ENCODE data around the gene PTGES2. TPM values are rescaled to one million over a fixed set of nuclear protein-coding genes. Genes with fewer than 3 reads are reported as not detected.

The PTGES2 gene
- total RNA-seq, 2 donors from 2014 or later, result 23.5 to 27.5 TPM

- Mint-ChIP-seq H3K4me1 (ENCODE audit: low read depth) (peaks cover 32% of the 10 kb centered on the region), H3K4me3 (peak overlapping the region; percentile 28 to 55), H3K27me3 (ENCODE audit: low read depth) (no peaks in the 10 kb centered on the region), H3K27ac (peak overlapping the region; percentile 43), H3K36me3 (ENCODE audit: insufficient read depth in 2 of 2) (no peaks in the 10 kb centered on the region), H3K9me3 (no peaks in the 10 kb centered on the region)
- DNase-seq, result peak; percentile 52 to 55
- no peak for ATAC-seq (replicated peaks in 1 of 2)
Observed at GRCh38 chr9:128124873-128125579, 2.5 kb downstream of the PTGES2 start.

DNA sequence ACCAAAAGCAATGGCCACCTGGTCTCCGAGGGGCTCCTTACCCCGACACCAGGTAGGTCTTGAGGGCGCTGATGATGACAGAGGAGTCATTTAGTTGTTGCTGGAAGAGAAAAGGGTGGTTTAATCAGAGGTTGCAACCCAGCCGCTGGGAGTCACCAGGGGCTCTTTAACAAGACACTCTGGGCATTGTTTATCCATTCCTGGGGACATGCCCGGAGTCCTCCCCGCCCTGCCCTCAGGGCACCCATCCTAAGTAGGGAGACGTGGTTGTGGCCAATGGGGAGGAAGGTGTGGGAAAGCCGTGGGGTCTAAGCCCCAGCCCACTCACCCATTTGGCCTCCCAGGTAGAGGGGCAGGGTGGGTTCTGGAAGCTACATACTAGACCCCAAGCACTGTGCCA, 3.1 kb downstream of the PTGES2 start:
- Mint-ChIP-seq H3K9me3 (no peaks in the 10 kb centered on the region), H3K27ac (no peak overlapping the region), H3K4me1 (ENCODE audit: low read depth) (peaks cover 31% of the 10 kb centered on the region), H3K27me3 (ENCODE audit: low read depth) (no peaks in the 10 kb centered on the region), H3K4me3 (no peak overlapping the region), H3K36me3 (ENCODE audit: insufficient read depth in 2 of 2) (no peaks in the 10 kb centered on the region)
- no peak for ATAC-seq (replicated peaks in 1 of 2)
- no peak for DNase-seq

DNA sequence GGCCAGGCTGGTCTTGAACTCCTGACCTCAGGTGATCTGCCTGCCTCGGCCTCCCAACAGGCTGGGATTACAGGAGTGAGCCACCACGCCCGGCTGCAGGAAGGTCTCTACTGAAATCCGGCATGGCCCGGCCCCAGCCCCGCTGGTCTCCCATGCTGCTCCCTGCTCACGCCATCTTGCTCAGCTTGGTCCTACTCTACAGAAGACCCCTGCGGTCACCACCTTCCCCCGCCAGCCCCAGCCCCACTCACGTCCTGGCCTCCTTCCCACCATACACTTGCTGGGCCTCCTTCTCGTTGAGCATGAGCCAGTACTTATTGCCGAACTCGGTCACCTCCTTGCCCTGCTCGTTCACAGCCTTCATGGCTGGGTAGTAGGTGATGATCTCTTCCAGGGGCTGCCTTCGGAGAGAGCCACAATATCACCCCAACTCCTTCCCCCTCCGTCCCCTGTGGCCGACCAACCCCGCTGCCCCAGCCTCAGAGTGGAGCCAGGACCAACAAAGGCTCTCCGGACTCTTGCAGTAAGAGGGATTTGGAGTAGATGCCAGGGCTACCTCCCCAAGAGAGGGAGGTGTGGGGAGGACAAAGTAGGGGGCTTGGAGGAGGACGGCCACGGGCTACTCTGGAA, 4.0 kb downstream of the PTGES2 start:
- no peak overlapping the region for H3K4me3 Mint-ChIP-seq
- H3K36me3 Mint-ChIP-seq (ENCODE audit: insufficient read depth in 2 of 2), result no peaks in the 10 kb centered on the region
- DNase-seq, result no peak
- no peak for ATAC-seq (replicated peaks in 1 of 2)
- no peak overlapping the region for H3K27ac Mint-ChIP-seq
- peaks cover 24% of the 10 kb centered on the region for H3K4me1 Mint-ChIP-seq (ENCODE audit: low read depth)
- no peaks in the 10 kb centered on the region for H3K9me3 Mint-ChIP-seq
- H3K27me3 Mint-ChIP-seq (ENCODE audit: low read depth), result no peaks in the 10 kb centered on the region

DNA sequence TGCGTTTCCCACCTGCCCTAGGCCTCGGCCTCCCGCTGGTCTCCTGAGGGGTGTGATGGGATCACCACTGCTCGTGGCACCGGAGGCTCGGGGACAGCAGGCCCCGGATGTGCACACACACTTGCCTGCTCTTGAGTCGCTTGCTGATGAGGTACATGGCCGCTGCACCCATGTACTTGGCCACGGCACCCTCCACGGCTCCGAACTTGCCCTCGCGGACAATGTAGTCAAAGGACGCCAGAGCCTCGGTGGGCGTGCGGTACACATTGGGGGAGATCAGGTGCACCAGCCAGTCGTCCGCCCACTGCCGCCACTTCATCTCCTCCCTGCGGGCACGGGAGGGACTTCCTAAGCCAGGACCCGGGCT, 4.7 kb downstream of the PTGES2 start:
- no peaks in the 10 kb centered on the region for H3K36me3 Mint-ChIP-seq (ENCODE audit: insufficient read depth in 2 of 2)
- H3K4me3 Mint-ChIP-seq, result no peak overlapping the region
- H3K9me3 Mint-ChIP-seq, result no peaks in the 10 kb centered on the region
- ATAC-seq (replicated peaks in 1 of 2), result no peak
- no peaks in the 10 kb centered on the region for H3K27me3 Mint-ChIP-seq (ENCODE audit: low read depth)
- no peak for DNase-seq
- H3K27ac Mint-ChIP-seq, result no peak overlapping the region
- H3K4me1 Mint-ChIP-seq (ENCODE audit: low read depth), result peaks cover 24% of the 10 kb centered on the region

GRCh38 chr9:128121924-128122808, 5.4 kb downstream of the PTGES2 start:
- no peaks in the 10 kb centered on the region for H3K9me3 Mint-ChIP-seq
- ATAC-seq (replicated peaks in 1 of 2) (no peak), DNase-seq (no peak)
- no peak overlapping the region for H3K4me3 Mint-ChIP-seq
- H3K4me1 Mint-ChIP-seq (ENCODE audit: low read depth), result peaks cover 24% of the 10 kb centered on the region
- H3K36me3 Mint-ChIP-seq (ENCODE audit: insufficient read depth in 2 of 2), result no peaks in the 10 kb centered on the region
- no peak overlapping the region for H3K27ac Mint-ChIP-seq
- H3K27me3 Mint-ChIP-seq (ENCODE audit: low read depth), result no peaks in the 10 kb centered on the region

- ATAC-seq (replicated peaks in 1 of 2) (no peak), DNase-seq (no peak)
- no peaks in the 10 kb centered on the region for H3K36me3 Mint-ChIP-seq (ENCODE audit: insufficient read depth in 2 of 2)
- no peaks in the 10 kb centered on the region for H3K27me3 Mint-ChIP-seq (ENCODE audit: low read depth)
- no peak overlapping the region for H3K27ac Mint-ChIP-seq
- peaks cover 18% of the 10 kb centered on the region for H3K4me1 Mint-ChIP-seq (ENCODE audit: low read depth)
- no peak overlapping the region for H3K4me3 Mint-ChIP-seq
- no peaks in the 10 kb centered on the region for H3K9me3 Mint-ChIP-seq
Observed at GRCh38 chr9:128121466-128121810, 6.1 kb downstream of the PTGES2 start.

- no peaks in the 10 kb centered on the region for H3K27me3 Mint-ChIP-seq (ENCODE audit: low read depth)
- DNase-seq (no peak), ATAC-seq (replicated peaks in 1 of 2) (no peak)
- no peaks in the 10 kb centered on the region for H3K9me3 Mint-ChIP-seq
- no peaks in the 10 kb centered on the region for H3K36me3 Mint-ChIP-seq (ENCODE audit: insufficient read depth in 2 of 2)
- H3K4me1 Mint-ChIP-seq (ENCODE audit: low read depth), result peaks cover 14% of the 10 kb centered on the region
- H3K4me3 Mint-ChIP-seq, result no peak overlapping the region
- no peak overlapping the region for H3K27ac Mint-ChIP-seq
Observed at GRCh38 chr9:128120741-128121465, 6.6 kb downstream of the PTGES2 start.

DNA sequence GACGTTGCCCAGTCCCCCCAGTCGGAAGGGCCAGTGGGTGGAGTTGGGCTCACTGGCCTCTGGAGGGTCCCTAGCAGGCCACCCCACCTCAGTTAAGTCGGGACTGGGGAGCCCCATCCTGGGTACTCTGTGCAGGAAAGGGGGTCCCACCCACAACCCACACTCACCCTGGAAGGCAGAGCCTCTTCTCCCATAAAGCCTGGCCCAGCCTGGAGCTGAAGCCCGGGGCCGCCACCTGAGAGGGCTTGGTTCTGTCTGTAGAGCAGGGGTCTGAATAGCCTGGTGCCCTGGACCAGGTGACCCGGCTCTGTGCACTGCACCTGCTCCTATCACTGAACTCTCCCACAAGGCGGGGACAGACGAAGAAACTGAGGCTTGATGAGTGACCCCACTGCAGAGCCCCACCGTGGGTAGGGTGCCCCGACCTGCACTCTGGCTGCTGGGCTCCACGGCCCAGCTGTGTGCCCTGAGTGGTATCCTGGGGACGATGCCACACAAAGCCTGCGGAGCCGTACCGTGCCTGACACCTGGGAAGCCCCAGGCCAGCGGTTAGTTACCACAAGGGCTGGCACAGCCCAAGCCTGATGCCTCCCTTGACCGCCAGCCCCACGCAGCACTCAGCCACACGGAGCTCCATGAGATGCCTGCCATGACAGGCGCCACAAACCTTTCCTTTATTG, 7.3 kb downstream of the PTGES2 start:
- ATAC-seq (replicated peaks in 1 of 2) (no peak), DNase-seq (no peak)
- H3K4me3 Mint-ChIP-seq, result no peak overlapping the region
- peaks cover 11% of the 10 kb centered on the region for H3K4me1 Mint-ChIP-seq (ENCODE audit: low read depth)
- no peaks in the 10 kb centered on the region for H3K27me3 Mint-ChIP-seq (ENCODE audit: low read depth)
- H3K27ac Mint-ChIP-seq, result no peak overlapping the region
- H3K9me3 Mint-ChIP-seq, result no peaks in the 10 kb centered on the region
- H3K36me3 Mint-ChIP-seq (ENCODE audit: insufficient read depth in 2 of 2), result no peaks in the 10 kb centered on the region

- DNase-seq (no peak), ATAC-seq (replicated peaks in 1 of 2) (no peak)
- no peak overlapping the region for H3K4me3 Mint-ChIP-seq
- peaks cover 5% of the 10 kb centered on the region for H3K4me1 Mint-ChIP-seq (ENCODE audit: low read depth)
- H3K36me3 Mint-ChIP-seq (ENCODE audit: insufficient read depth in 2 of 2), result no peaks in the 10 kb centered on the region
- no peak overlapping the region for H3K27ac Mint-ChIP-seq
- H3K27me3 Mint-ChIP-seq (ENCODE audit: low read depth), result no peaks in the 10 kb centered on the region
- H3K9me3 Mint-ChIP-seq, result no peaks in the 10 kb centered on the region
Observed at GRCh38 chr9:128118971-128119665, 8.4 kb downstream of the PTGES2 start.

DNA sequence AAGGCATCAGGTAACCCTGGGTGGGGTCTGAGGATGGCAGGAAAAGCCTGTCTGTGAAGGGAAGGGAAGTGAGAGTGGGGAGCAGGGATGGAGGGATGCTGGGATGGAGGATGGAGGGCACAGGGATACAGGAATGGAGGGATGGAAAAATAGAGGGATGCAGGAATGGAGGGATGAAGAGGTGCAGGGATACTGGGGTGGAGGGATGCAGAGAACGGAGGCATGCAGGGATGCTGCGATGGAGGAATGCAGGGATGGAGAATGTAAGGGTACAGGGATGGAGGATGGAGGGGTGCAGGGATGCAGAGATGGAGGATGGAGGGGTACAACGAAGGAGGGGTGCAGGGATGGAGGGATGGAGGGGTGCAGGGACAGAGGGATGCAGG, 9.1 kb downstream of the PTGES2 start:
- Mint-ChIP-seq H3K27me3 (ENCODE audit: low read depth) (no peaks in the 10 kb centered on the region), H3K27ac (no peak overlapping the region), H3K36me3 (ENCODE audit: insufficient read depth in 2 of 2) (peaks cover 0 to under 1% of the 10 kb centered on the region in 2 donors), H3K4me1 (ENCODE audit: low read depth) (peaks cover 5% of the 10 kb centered on the region), H3K4me3 (no peak overlapping the region), H3K9me3 (no peaks in the 10 kb centered on the region)
- ATAC-seq (replicated peaks in 1 of 2) (no peak), DNase-seq (no peak)

DNA sequence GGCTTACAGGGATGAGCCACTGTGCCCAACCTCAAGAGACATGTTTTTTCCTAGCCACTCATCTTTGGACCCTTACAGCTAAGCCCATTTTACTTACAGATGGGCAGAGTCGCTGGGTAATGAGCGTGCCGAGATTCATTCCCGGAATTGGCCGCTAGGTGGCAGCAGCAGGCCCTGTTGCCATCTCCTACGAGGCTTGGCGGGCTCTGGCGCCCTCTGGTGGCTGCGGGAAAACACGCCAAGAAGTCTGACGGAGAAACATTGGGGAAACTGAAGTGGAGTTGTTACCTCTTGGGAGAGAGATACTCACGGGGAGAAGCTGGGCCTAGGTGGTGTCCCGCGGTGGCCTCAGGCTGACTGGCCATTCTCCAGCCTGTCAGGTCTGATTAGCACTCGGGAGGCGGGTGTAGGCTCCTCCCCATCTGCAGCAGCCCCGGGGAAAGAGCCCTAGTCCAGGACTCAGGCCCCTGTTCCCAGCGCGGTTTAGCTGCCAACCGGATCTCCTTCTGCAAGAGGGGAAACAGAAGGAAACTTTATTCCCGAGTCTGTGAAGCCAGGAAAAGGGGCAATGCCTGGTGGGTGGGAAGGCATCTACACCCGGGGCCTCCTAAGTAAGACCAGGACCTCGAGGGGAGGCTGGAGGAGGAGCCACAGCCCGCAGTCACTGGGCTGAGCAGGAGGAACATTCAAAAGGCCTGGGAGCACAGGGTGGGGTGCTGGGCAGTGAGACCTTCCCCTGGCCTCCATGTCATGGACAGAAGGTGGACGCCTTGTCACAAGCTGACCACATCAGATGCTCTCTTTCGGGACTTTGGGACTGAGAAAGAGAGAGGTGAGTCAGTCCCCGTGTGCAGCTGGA, 9.7 kb downstream of the PTGES2 start:
- peak; percentile 80 to 82 for ATAC-seq (replicated peaks in 1 of 2)
- H3K27ac Mint-ChIP-seq, result no peak overlapping the region

More for the DNA sequence above, 9.7 kb downstream of the PTGES2 start:
- H3K4me1 Mint-ChIP-seq (ENCODE audit: low read depth), result peaks cover 5% of the 10 kb centered on the region
- H3K36me3 Mint-ChIP-seq (ENCODE audit: insufficient read depth in 2 of 2), result peaks cover 0 to 3% of the 10 kb centered on the region in 2 donors
- peak; percentile 95 to 98 for DNase-seq
- no peaks in the 10 kb centered on the region for H3K27me3 Mint-ChIP-seq (ENCODE audit: low read depth)
- peak overlapping the region in 1 of 2 donors; percentile 9 for H3K4me3 Mint-ChIP-seq
- H3K9me3 Mint-ChIP-seq, result no peaks in the 10 kb centered on the region
